Lower leg skin (tissue), 3 donors: Measurements from ENCODE around the gene PLEKHA3.

Experiments used
- CTCF ChIP-seq, 3 donors: fragments of 450-650 bp; IDR thresholded peaks; one replicate each; pipeline ENCODE4 v1.5.1; 2016; ENCODE audit warnings: antibody characterized with exemption in 3 of 3, mild to moderate bottlenecking in 3 of 3, moderate library complexity in 2 of 3
- POLR2A ChIP-seq, 2 donors: fragments of 450-650 bp; IDR thresholded peaks; one replicate each; pipeline ENCODE4 v1.6.1; 2016 to 2017; ENCODE audit warnings: antibody characterized with exemption in 2 of 2, mild to moderate bottlenecking in 1 of 2, moderate library complexity in 1 of 2

- TF ChIP-seq CTCF (IDR thresholded peaks at IDR 0.05): no peak
- TF ChIP-seq POLR2A (IDR thresholded peaks at IDR 0.05): no peak
Measured at GRCh38 chr2:178506101-178506500, 25.8 kb downstream of the PLEKHA3 start.
